SK-N-SH (cell line): ENCODE results near the gene MAN1B1. TPM values are rescaled to one million over a fixed set of nuclear protein-coding genes. Genes with fewer than 3 reads are reported as not detected.

Experiments
- CTCF ChIA-PET: fragments of 300-600, 350-600 bp; formaldehyde crosslinking; extraction: SDS; loops from one replicate; lab custom pipeline; 2021; lab: Yijun Ruan, JAX
- POLR2A ChIA-PET: fragments of 350-600 bp; sonication (Branson Sonifier 250); formaldehyde crosslinking; extraction: SDS; loops from one replicate; lab custom pipeline; 2020; ENCODE audit warnings: antibody characterized with exemption, inconsistent platforms; lab: Yijun Ruan, JAX
- DNase-seq: peaks from one replicate; pipeline ENCODE4 v3.0.0; 2012
- H2AFZ ChIP-seq: fragments of 200-600 bp; sonication (generic); 2 replicates; pipeline ENCODE4 v1.8.1; 2016; ENCODE audit warnings: antibody characterized with exemption, mild to moderate bottlenecking, low read depth
- H3F3A ChIP-seq: fragments of 200-600 bp; sonication (generic); replicated peaks from 2 replicates; pipeline ENCODE3; 2016; ENCODE audit warnings: antibody characterized with exemption, mild to moderate bottlenecking; ENCODE audit not compliant: insufficient read depth
- H3K27ac ChIP-seq, 2 experiments: fragments of 200-500 bp in 1 of 2; fragments of 200-600 bp in 1 of 2; sonication (Bioruptor generic) in 1 of 2; sonication (generic), shearing (Covaris generic) in 1 of 2; 2 replicates each; pipeline versions ENCODE4 v1.5.1 to v1.6.1; 2014 to 2016; ENCODE audit warnings: low read depth in 2 of 2, inconsistent platforms in 1 of 2, low read length in 1 of 2, mild to moderate bottlenecking in 1 of 2, mixed read lengths in 1 of 2
- H3K27me3 ChIP-seq: fragments of 200-600 bp; sonication (generic), shearing (Covaris generic); 2 replicates; pipeline ENCODE4 v1.6.1; 2016; ENCODE audit warnings: mixed run types; ENCODE audit not compliant: insufficient read depth
- H3K36me3 ChIP-seq, 2 experiments: fragments of 200-500 bp in 1 of 2; fragments of 200-600 bp in 1 of 2; sonication (Bioruptor generic) in 1 of 2; sonication (generic) in 1 of 2; replicated peaks in 1 of 2; 2 replicates each; pipeline versions ENCODE3 to v1.5.1; 2014 to 2016; ENCODE audit warnings: low read length in 1 of 2, mild to moderate bottlenecking in 1 of 2; ENCODE audit not compliant: insufficient read depth in 2 of 2, control insufficient read depth in 1 of 2
- H3K4me1 ChIP-seq, 2 experiments: fragments of 200-500 bp in 1 of 2; fragments of 200-600 bp in 1 of 2; sonication (Bioruptor generic) in 1 of 2; sonication (generic), shearing (Covaris generic) in 1 of 2; 2 replicates each; pipeline versions ENCODE4 v1.5.1 to v1.6.1; 2014 to 2016; ENCODE audit warnings: low read depth in 1 of 2, low read length in 1 of 2, mixed run types in 1 of 2; ENCODE audit not compliant: insufficient read depth in 2 of 2, control insufficient read depth in 1 of 2
- H3K4me2 ChIP-seq: fragments of 200-600 bp; sonication (generic), shearing (Covaris generic); 2 replicates; pipeline ENCODE4 v1.6.1; 2017; ENCODE audit warnings: mixed run types
- H3K4me3 ChIP-seq, 2 experiments: fragments of 200-500 bp in 1 of 2; fragments of 200-600 bp in 1 of 2; sonication (Bioruptor generic) in 1 of 2; sonication (generic), shearing (Covaris generic) in 1 of 2; 2 replicates each; pipeline versions ENCODE4 v1.5.1 to v1.8.1; 2014 to 2016; ENCODE audit warnings: low read depth in 2 of 2, inconsistent platforms in 1 of 2, low read length in 1 of 2, mild to moderate bottlenecking in 1 of 2, mixed read lengths in 1 of 2, moderate library complexity in 1 of 2
- H3K79me2 ChIP-seq: fragments of 200-600 bp; sonication (generic); 2 replicates; pipeline ENCODE4 v1.8.1; 2017; ENCODE audit warnings: mild to moderate bottlenecking; ENCODE audit not compliant: insufficient read depth
- H3K9ac ChIP-seq: fragments of 200-600 bp; sonication (generic); 2 replicates; pipeline ENCODE4 v1.6.1; 2017; ENCODE audit warnings: mixed run types
- H3K9me2 ChIP-seq: fragments of 200-600 bp; sonication (generic); 2 replicates; pipeline ENCODE4 v1.6.1; 2017; ENCODE audit warnings: mixed run types
- H3K9me3 ChIP-seq: fragments of 200-600 bp; sonication (generic); 2 replicates; pipeline ENCODE4 v1.6.1; 2017; ENCODE audit warnings: mixed run types, mild to moderate bottlenecking, moderate library complexity
- H4K20me1 ChIP-seq: fragments of 200-600 bp; sonication (generic); 2 replicates; pipeline ENCODE4 v1.6.1; 2017; ENCODE audit warnings: mild to moderate bottlenecking, mixed run types; ENCODE audit not compliant: insufficient read depth
- CHD2 ChIP-seq: fragments of 150-350 bp; IDR thresholded peaks from 2 replicates; pipeline ENCODE4 v1.6.1; 2018; ENCODE audit warnings: low read length; ENCODE audit not compliant: partially characterized antibody
- ELF1 ChIP-seq: IDR thresholded peaks from 2 replicates; pipeline ENCODE4 v1.4.0; 2012
- EP300 ChIP-seq, 2 experiments: IDR thresholded peaks; 2 replicates each; pipeline versions ENCODE4 v1.4.0 to v1.6.1; 2012; ENCODE audit warnings: borderline replicate concordance in 1 of 2, low read depth in 1 of 2, low read length in 1 of 2
- FOXJ3 ChIP-seq: sonication (generic); formaldehyde crosslinking; IDR thresholded peaks from 2 replicates; pipeline ENCODE4 v1.5.1; 2020; ENCODE audit warnings: mild to moderate bottlenecking, missing genetic modification reagents
- MEF2A ChIP-seq: IDR thresholded peaks from 2 replicates; pipeline ENCODE4 v1.4.0; 2012; ENCODE audit warnings: low read depth, borderline replicate concordance
- MXI1 ChIP-seq: IDR thresholded peaks from 2 replicates; pipeline ENCODE4 v1.6.1; 2012; ENCODE audit warnings: mild to moderate bottlenecking, low read depth, low read length, improper control_type of control experiment
- POLR2AphosphoS5 ChIP-seq: IDR thresholded peaks from 2 replicates; pipeline ENCODE4 v1.6.1; 2012; ENCODE audit warnings: low read depth, low read length
- RAD21 ChIP-seq: IDR thresholded peaks from 2 replicates; pipeline ENCODE4 v1.6.1; 2012; ENCODE audit warnings: mild to moderate bottlenecking, low read length
- RFX5 ChIP-seq: IDR thresholded peaks from 2 replicates; pipeline ENCODE4 v1.6.1; 2012; ENCODE audit warnings: mild to moderate bottlenecking, improper control_type of control experiment, low read length
- TEAD4 ChIP-seq: IDR thresholded peaks from 2 replicates; pipeline ENCODE4 v1.4.0; 2012; ENCODE audit warnings: mild to moderate bottlenecking, borderline replicate concordance; ENCODE audit not compliant: insufficient read depth
- WGBS: methylation state at CpG from one replicate; pipeline ENCODE4 v1.1.6; 2017; ENCODE audit warnings: low lambda C conversion rate; 5-methylcytosine and 5-hydroxymethylcytosine counted together
- polyA plus RNA-seq, 3 experiments: library from polyadenylated mRNA; depleted of rRNA; stranded (reverse); fragments of >200 nt; gene quantifications; 2 replicates each; pipeline ENCODE4 v1.2.3, GENCODE V29; 2012
- TF ChIP-seq, protein P1 (sequence below): fragments of 150-350 bp; IDR thresholded peaks from 2 replicates; pipeline ENCODE4 v1.6.1; 2017; ENCODE audit warnings: antibody characterized with exemption, low read length, low read depth, borderline replicate concordance
- TF ChIP-seq, protein P2 (sequence below): IDR thresholded peaks from 2 replicates; pipeline ENCODE4 v1.4.0; 2012; ENCODE audit warnings: low read depth, borderline replicate concordance
- TF ChIP-seq, protein P3 (sequence below): IDR thresholded peaks from 2 replicates; pipeline ENCODE4; 2012

The MAN1B1 gene
- polyA plus RNA-seq, 1 of the 3 experiments (the other 2 are of a cell fraction): 57.8 TPM

DNA sequence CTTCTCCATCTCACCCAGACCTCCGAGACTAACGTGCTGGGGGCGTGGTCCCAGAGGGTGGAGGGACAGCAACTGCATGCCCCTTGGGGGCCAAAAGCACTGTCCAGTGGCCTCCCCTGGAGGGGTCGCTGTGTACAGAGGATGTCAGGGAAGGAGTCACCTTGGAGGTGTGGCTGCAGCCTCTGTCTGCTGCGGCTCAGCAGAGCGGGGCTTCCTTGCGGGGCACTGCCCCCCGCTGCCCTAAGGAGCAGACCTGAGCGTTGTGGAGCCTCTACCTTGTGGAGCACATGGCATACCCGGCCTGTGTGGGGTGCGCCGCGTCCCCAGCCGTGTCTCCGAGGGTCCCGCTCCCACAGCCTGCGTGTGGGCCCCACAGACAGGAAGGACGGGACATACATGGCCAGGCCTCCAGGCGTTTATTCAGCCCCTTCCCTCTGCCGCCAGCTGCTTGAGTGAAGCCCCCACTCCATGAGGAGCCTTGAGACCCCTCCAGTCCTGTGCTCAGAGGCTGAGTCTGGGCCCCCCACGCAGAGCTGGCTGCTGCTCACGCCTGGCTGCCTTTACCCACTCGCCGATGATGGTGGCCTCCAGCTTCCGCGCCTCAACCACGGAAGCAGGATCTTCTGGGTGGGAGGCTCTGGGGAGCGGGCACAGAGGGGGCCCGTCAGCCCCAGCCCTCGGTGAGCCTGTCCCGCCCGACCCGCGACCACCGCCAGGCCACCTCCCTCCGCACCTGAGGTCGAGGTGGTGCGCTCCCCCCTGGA is 23.5 kb downstream of the MAN1B1 start:
- Histone ChIP-seq H3K9me2 (no peaks in the 10 kb centered on the region), H3K4me1 (peaks cover 0 to 8% of the 10 kb centered on the region in 2 experiments; a peak in 1 of 4 replicates), H3F3A (no peaks in the 10 kb centered on the region), H3K9ac (no peak overlapping the region), H4K20me1 (no peaks in the 10 kb centered on the region), H3K27me3 (no peaks in the 10 kb centered on the region), H3K36me3 (peaks cover 0 to 62% of the 10 kb centered on the region in 2 experiments), H3K79me2 (no peaks in the 10 kb centered on the region), H3K4me2 (no peak overlapping the region), H2AFZ (no peak overlapping the region), H3K4me3 (no peak overlapping the region), H3K9me3 (no peaks in the 10 kb centered on the region), H3K27ac (no peak overlapping the region)
- ChIA-PET POLR2A (no interaction called here), CTCF (no interaction called here)
- WGBS: 91% methylated on average over 18 of the region's 38 CpGs
- no peak for TF ChIP-seq MXI1
- TF ChIP-seq FOXJ3 (CRISPR knock-in tag): no peak
- TF ChIP-seq EP300 (IDR thresholded peaks at IDR 0.05; ENCODE audit: borderline replicate concordance in 1 of 2, low read depth in 1 of 2, low read length in 1 of 2): no peak
- no peak for TF ChIP-seq CHD2
- DNase-seq: no peak

DNA sequence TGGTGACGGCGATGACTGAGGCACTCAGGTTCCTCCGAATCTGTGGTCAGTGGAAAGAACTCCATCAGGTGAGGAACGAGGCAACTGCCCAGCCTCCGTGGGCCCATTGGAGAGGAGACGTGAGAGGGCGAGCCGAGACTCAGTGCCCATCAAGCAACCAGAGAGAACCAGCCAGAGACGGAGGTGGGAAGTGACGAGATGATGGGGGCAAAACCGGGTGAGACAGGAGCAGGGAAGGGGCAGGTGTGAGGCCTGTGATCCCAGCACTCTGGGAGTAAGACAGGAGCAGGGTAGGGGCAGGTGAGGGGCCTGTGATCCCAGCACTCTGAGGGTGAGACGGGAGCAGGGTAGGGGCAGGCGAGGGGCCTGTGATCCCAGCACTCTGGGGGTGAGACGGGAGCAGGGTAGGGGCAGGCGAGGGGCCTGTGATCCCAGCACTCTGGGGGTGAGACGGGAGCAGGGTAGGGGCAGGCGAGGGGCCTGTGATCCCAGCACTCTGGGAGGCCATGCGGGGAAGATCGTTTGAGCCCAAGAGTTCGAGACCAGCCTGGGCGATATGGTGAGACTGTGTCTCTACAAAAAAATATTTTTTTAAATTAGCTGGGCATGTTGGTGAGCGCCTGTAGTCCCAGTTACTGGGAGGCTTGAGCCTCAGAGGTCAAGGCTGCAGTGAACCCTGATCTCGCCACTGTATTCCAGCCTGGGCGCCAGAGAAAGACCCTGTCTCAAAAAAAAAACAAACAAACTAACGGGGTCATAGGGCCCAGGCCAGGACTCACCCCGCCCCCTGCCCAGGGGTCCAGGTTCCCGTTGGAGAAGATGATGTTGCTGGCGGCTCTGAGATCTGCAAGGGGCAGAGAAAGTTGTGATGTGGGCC is 24.4 kb downstream of the MAN1B1 start:
- H3K4me2 ChIP-seq: no peak overlapping the region
- H3K27me3 ChIP-seq: no peaks in the 10 kb centered on the region
- no peaks in the 10 kb centered on the region for H3K9me3 ChIP-seq
- H3K27ac ChIP-seq: no peak overlapping the region
- no peaks in the 10 kb centered on the region for H3K79me2 ChIP-seq
- H3K4me3 ChIP-seq: no peak overlapping the region
- H4K20me1 ChIP-seq: no peaks in the 10 kb centered on the region
- CTCF ChIA-PET: no interaction called here
- no peaks in the 10 kb centered on the region for H3F3A ChIP-seq
- peaks cover 0 to 59% of the 10 kb centered on the region in 2 experiments for H3K36me3 ChIP-seq
- no peak overlapping the region for H3K9ac ChIP-seq
- peaks cover 0 to 10% of the 10 kb centered on the region in 2 experiments; a peak in 1 of 4 replicates for H3K4me1 ChIP-seq
- DNase-seq: no peak
- no peak overlapping the region for H2AFZ ChIP-seq
- TF ChIP-seq TEAD4 (no peak), MXI1 (no peak)
- no peaks in the 10 kb centered on the region for H3K9me2 ChIP-seq
- WGBS: 96% methylated on average over 28 of the region's 28 CpGs
- POLR2A ChIA-PET: no interaction called here

DNA sequence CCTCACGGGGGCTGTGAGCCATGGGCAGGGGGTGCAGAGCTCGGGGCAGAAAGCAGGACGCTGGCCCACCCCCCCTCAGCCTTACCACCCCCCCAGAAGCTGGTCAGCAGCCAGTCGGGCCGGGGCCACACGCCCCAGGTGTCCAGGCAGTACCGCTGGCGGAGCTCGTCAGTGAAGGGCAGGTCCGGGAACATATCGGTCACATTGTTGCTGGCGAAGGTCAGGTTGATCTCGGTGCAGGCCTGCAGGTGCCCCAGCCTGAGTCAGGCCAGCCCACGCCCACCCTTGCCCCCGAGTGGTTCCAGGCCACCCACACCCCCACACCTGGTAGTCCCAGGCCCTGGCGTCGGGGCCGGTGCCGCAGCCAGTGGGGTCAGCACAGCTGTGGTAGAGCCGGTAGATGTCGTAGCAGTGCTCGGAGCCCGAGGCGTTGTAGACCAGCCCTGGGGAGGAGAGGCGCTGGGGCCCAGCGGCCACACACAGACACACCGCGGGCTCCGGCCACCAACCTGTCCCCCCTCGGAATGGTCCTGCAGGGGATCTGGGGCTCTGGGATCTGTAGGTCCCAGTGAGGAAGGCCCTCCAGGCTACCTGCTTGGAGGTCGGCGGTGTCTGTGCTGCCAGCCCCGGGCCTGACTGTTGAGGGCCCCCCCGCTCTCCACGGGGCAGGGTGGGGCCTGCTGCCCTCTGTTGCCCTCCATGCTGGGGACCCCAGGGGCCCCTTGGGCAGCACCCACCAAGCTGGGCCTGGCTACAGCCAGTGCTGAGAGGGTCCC is 25.2 kb downstream of the MAN1B1 start:
- Histone ChIP-seq H3K4me2 (no peak overlapping the region), H3K9me3 (no peaks in the 10 kb centered on the region), H4K20me1 (no peaks in the 10 kb centered on the region), H3K79me2 (no peaks in the 10 kb centered on the region), H3K27me3 (no peaks in the 10 kb centered on the region), H2AFZ (no peak overlapping the region), H3K27ac (no peak overlapping the region), H3K9me2 (no peaks in the 10 kb centered on the region), H3K4me3 (no peak overlapping the region), H3F3A (no peaks in the 10 kb centered on the region), H3K36me3 (peaks cover 0 to 53% of the 10 kb centered on the region in 2 experiments), H3K4me1 (peaks cover 0 to 10% of the 10 kb centered on the region in 2 experiments; a peak in 1 of 4 replicates), H3K9ac (no peak overlapping the region)
- WGBS: 98% methylated on average over 12 of the region's 35 CpGs
- no peak for DNase-seq
- ChIA-PET POLR2A (no interaction called here), CTCF (interaction anchor here (0.6 to 1.8 kb wide), 2 partner anchors 19 to 799 kb away, joined by 3 to 5 read pairs; no protein-coding TSS in a partner anchor)
- no peak for TF ChIP-seq MEF2A
- TF ChIP-seq ELF1: no peak
- no peak for TF ChIP-seq RFX5
- no peak for TF ChIP-seq EP300 (IDR thresholded peaks at IDR 0.05; ENCODE audit: borderline replicate concordance in 1 of 2, low read depth in 1 of 2, low read length in 1 of 2)
- no peak for TF ChIP-seq CHD2
- TF ChIP-seq, protein P1, sequence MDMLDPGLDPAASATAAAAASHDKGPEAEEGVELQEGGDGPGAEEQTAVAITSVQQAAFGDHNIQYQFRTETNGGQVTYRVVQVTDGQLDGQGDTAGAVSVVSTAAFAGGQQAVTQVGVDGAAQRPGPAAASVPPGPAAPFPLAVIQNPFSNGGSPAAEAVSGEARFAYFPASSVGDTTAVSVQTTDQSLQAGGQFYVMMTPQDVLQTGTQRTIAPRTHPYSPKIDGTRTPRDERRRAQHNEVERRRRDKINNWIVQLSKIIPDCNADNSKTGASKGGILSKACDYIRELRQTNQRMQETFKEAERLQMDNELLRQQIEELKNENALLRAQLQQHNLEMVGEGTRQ: no peak
- TF ChIP-seq POLR2AphosphoS5: no peak
- TF ChIP-seq, protein P2, sequence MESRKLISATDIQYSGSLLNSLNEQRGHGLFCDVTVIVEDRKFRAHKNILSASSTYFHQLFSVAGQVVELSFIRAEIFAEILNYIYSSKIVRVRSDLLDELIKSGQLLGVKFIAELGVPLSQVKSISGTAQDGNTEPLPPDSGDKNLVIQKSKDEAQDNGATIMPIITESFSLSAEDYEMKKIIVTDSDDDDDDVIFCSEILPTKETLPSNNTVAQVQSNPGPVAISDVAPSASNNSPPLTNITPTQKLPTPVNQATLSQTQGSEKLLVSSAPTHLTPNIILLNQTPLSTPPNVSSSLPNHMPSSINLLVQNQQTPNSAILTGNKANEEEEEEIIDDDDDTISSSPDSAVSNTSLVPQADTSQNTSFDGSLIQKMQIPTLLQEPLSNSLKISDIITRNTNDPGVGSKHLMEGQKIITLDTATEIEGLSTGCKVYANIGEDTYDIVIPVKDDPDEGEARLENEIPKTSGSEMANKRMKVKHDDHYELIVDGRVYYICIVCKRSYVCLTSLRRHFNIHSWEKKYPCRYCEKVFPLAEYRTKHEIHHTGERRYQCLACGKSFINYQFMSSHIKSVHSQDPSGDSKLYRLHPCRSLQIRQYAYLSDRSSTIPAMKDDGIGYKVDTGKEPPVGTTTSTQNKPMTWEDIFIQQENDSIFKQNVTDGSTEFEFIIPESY: no peak
- no peak for TF ChIP-seq RAD21
- TF ChIP-seq, protein P3, sequence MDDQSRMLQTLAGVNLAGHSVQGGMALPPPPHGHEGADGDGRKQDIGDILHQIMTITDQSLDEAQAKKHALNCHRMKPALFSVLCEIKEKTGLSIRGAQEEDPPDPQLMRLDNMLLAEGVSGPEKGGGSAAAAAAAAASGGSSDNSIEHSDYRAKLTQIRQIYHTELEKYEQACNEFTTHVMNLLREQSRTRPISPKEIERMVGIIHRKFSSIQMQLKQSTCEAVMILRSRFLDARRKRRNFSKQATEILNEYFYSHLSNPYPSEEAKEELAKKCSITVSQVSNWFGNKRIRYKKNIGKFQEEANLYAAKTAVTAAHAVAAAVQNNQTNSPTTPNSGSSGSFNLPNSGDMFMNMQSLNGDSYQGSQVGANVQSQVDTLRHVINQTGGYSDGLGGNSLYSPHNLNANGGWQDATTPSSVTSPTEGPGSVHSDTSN: no peak
